DND-41 (cell line): ENCODE results near the gene CENPC.

Experiments
- EZH2 ChIP-seq: IDR thresholded peaks from 3 replicates; pipeline ENCODE4 v1.6.1; 2012; ENCODE audit warnings: borderline replicate concordance, low read depth, mild to moderate bottlenecking, moderate library complexity, low read length, inconsistent platforms; ENCODE audit not compliant: severe bottlenecking
- TF ChIP-seq, protein P1 (sequence below): IDR thresholded peaks from 2 replicates; pipeline ENCODE4 v1.5.1; 2012; ENCODE audit warnings: borderline replicate concordance, low read length, moderate library complexity, mild to moderate bottlenecking; ENCODE audit not compliant: poor library complexity, severe bottlenecking; ENCODE audit errors: extremely low read depth

DNA sequence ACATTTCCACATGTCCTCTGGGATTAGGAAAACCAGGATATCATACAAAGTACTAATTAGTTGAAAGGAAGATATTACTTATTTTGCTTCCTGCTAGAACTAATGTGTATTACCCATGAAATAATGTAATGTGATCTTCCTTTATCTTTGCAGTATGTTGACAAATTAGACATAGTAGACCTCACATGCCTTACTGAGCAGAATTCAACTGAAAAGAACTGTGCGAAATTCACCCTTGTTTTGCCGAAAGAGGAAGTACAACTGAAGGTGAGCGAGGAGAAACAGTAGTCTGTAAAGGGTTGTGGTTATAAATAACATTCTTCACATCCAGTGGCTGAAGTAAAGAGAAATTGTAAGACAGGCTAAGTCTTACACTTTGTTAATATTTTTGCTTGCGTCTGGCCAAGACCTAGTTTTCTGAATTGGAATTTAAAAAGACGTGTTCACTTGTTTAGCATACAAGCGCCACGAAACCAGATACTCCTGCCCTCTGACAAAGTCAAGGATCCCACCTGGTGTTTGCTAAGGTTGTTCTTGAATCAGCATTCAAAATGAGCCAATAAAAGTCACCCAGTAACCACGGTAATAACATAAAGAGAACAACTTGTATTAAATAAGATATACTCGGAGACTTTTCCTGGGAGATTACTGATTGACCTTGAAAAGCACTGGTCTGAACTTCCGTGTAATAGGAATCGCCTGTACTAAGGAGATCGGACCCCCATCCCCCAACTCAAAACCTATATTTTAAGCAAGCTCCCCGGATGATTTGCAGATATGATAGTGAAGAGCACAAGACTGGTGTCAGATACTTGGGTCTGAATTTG lies 30.1 kb upstream of the CENPC start:
- TF ChIP-seq, protein P1, sequence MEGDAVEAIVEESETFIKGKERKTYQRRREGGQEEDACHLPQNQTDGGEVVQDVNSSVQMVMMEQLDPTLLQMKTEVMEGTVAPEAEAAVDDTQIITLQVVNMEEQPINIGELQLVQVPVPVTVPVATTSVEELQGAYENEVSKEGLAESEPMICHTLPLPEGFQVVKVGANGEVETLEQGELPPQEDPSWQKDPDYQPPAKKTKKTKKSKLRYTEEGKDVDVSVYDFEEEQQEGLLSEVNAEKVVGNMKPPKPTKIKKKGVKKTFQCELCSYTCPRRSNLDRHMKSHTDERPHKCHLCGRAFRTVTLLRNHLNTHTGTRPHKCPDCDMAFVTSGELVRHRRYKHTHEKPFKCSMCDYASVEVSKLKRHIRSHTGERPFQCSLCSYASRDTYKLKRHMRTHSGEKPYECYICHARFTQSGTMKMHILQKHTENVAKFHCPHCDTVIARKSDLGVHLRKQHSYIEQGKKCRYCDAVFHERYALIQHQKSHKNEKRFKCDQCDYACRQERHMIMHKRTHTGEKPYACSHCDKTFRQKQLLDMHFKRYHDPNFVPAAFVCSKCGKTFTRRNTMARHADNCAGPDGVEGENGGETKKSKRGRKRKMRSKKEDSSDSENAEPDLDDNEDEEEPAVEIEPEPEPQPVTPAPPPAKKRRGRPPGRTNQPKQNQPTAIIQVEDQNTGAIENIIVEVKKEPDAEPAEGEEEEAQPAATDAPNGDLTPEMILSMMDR = no peak
- TF ChIP-seq EZH2 = no peak
